ENCODE measurements around the gene AATK. TPM values are rescaled to one million over a fixed set of nuclear protein-coding genes. Genes with fewer than 3 reads are reported as not detected.
A peak's percentile ranks its signal among the peaks of the same experiment; 100 is the strongest.

AATK gene
- polyA plus RNA-seq, 2 of the 4 experiments (the other 2 are of a cell fraction) = 0.26 to 0.37 TPM

DNA sequence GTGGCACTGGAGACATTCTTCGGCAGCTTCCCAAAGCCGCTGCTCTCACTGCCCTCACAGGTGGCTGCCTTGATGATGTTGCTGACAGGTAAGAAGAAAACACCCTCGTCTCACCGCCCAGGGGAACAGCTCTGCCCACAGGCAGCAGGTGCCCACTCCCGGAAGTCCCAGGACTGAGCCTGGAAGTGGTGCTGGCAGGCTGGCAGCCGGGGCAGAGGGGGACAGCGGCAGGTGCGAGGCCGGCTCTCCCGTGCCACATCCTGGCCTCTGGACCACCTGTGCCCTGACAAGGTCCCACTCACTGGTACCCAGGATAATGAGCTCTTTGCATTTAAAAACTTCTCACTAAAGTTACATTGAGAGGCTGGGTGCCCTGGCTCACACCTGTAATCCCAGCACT lies 36.3 kb upstream of the AATK start:
- no peaks in the 10 kb centered on the region for H3K9me3 ChIP-seq
- CTCF ChIA-PET = interaction anchor here (0.9 to 13.7 kb wide), 8 partner anchors 9 to 103 kb away, joined by 3 to 175 read pairs (median 15); no protein-coding TSS in a partner anchor
- no peaks in the 10 kb centered on the region for H3K4me1 ChIP-seq
- H3K4me2 ChIP-seq = no peak overlapping the region
- DNase-seq (ENCODE audit: low read depth in 1 of 2, low spot score in 1 of 2) = no peak
- POLR2A ChIA-PET = no interaction called here
- 89% methylated on average over 10 of the region's 10 CpGs for WGBS (ENCODE audit: missing lambda C conversion rate)
- ATAC-seq = no peak
- H3K4me3 ChIP-seq = no peak overlapping the region
- FAIRE-seq = no peak
- TF ChIP-seq RARB (CRISPR knock-in tag; IDR thresholded peaks at IDR 0.05) (no peak), ZSCAN20 (CRISPR knock-in tag; IDR thresholded peaks at IDR 0.05) (no peak), HEYL (CRISPR knock-in tag; IDR thresholded peaks at IDR 0.05) (no peak), JUNB (IDR thresholded peaks at IDR 0.05) (no peak), CHD4 (IDR thresholded peaks at IDR 0.05; ENCODE audit: borderline replicate concordance) (no peak)
- no peak overlapping the region for H3K27ac ChIP-seq

DNA sequence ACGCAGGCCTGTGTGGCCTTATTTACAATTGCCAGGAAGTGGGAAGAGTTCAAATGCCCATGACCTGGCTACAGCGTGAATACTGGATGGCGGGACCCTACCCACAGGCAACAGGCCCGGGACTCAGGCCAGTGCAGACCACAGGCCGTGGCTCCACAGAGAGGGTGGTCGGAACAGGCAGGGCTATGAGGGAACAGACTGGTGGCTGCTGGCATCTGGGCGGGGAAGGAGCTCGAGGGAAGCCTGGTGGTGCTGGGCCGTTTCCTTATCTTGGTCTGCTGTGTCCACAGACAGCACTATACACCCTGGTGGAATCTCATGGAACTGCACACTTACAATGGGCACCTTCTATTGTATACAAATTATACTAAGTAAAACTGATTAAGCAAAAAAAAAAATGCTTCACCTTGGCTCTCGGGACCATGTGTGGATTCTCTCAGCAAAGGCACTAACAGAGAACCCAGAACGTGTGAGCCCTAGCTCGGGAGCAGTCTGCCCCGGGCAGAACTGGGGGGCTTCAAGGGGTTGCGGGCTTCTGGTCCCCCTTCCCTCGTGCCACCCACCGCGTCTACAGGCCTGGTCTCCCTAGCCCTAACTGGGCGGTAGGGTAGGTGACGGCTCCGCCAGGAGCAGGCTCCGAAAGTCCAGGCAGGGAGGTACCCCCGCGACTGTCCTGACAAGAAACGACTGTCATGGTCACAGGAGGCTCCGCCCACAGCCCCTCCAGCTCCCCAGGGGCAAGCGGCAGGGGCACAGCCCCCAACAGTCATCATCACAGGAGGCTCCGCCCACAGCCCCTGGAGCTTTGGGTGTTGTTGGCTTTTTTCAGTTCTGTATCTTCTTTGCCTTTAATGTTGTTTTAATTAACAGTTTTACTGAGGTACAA lies 34.9 kb upstream of the AATK start:
- CTCF ChIA-PET = interaction anchor here (0.5 to 13.7 kb wide), 36 partner anchors 10 to 975 kb away, joined by 3 to 175 read pairs (median 4); partner anchors contain the start of gene BAHCC1
- TF ChIP-seq, protein P1, sequence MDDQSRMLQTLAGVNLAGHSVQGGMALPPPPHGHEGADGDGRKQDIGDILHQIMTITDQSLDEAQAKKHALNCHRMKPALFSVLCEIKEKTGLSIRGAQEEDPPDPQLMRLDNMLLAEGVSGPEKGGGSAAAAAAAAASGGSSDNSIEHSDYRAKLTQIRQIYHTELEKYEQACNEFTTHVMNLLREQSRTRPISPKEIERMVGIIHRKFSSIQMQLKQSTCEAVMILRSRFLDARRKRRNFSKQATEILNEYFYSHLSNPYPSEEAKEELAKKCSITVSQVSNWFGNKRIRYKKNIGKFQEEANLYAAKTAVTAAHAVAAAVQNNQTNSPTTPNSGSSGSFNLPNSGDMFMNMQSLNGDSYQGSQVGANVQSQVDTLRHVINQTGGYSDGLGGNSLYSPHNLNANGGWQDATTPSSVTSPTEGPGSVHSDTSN (IDR thresholded peaks at IDR 0.05) = no peak
- no peak for TF ChIP-seq HOXA7 (CRISPR knock-in tag; IDR thresholded peaks at IDR 0.05)
- no peak for TF ChIP-seq TFCP2L1 (CRISPR knock-in tag; IDR thresholded peaks at IDR 0.05)
- TF ChIP-seq EHMT2 (IDR thresholded peaks at IDR 0.05; ENCODE audit: low read depth) = no peak
- peak; percentile 38 to 49; a peak in 3 of 5 replicates for TF ChIP-seq RAD21 (conservative IDR thresholded peaks at IDR 0.05 in 1 of 2, IDR thresholded peaks at IDR 0.05 in 1 of 2)
- TF ChIP-seq, protein P2, sequence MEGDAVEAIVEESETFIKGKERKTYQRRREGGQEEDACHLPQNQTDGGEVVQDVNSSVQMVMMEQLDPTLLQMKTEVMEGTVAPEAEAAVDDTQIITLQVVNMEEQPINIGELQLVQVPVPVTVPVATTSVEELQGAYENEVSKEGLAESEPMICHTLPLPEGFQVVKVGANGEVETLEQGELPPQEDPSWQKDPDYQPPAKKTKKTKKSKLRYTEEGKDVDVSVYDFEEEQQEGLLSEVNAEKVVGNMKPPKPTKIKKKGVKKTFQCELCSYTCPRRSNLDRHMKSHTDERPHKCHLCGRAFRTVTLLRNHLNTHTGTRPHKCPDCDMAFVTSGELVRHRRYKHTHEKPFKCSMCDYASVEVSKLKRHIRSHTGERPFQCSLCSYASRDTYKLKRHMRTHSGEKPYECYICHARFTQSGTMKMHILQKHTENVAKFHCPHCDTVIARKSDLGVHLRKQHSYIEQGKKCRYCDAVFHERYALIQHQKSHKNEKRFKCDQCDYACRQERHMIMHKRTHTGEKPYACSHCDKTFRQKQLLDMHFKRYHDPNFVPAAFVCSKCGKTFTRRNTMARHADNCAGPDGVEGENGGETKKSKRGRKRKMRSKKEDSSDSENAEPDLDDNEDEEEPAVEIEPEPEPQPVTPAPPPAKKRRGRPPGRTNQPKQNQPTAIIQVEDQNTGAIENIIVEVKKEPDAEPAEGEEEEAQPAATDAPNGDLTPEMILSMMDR (IDR thresholded peaks at IDR 0.05) = peak; percentile 46
- TF ChIP-seq CBX8 (IDR thresholded peaks at IDR 0.05) = no peak
- TF ChIP-seq HOXB13 (CRISPR knock-in tag; IDR thresholded peaks at IDR 0.05; ENCODE audit: low read depth) = no peak
- peak; percentile 42 for TF ChIP-seq MAFK (IDR thresholded peaks at IDR 0.05; ENCODE audit: partially characterized antibody)
- peak; percentile 48; the same call in 2 of the 3 replicates for TF ChIP-seq SMC3 (IDR thresholded peaks at IDR 0.05)
- TF ChIP-seq, protein P3, sequence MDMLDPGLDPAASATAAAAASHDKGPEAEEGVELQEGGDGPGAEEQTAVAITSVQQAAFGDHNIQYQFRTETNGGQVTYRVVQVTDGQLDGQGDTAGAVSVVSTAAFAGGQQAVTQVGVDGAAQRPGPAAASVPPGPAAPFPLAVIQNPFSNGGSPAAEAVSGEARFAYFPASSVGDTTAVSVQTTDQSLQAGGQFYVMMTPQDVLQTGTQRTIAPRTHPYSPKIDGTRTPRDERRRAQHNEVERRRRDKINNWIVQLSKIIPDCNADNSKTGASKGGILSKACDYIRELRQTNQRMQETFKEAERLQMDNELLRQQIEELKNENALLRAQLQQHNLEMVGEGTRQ (IDR thresholded peaks at IDR 0.05) = no peak
- no peak for TF ChIP-seq NR3C1 (IDR thresholded peaks at IDR 0.05)
- no peak overlapping the region for H3K4me3 ChIP-seq
- no peak overlapping the region for H3K4me2 ChIP-seq
- DNase-seq (ENCODE audit: low read depth in 1 of 2, low spot score in 1 of 2) (peak; percentile 81 to 92), ATAC-seq (peak; percentile 86 to 96), FAIRE-seq (peak; percentile 88)
- H3K27ac ChIP-seq = peak overlapping the region in 1 of 2 experiments; percentile 66; a peak in 2 of 6 replicates
- no peaks in the 10 kb centered on the region for H3K9me3 ChIP-seq
- POLR2A ChIA-PET = interaction anchor here (0.6 kb wide), 1 partner anchor 24 kb away, joined by 3 read pairs; no protein-coding TSS in a partner anchor
- 65% methylated on average over 27 of the region's 27 CpGs for WGBS (ENCODE audit: missing lambda C conversion rate)
- H3K4me1 ChIP-seq = no peaks in the 10 kb centered on the region

DNA sequence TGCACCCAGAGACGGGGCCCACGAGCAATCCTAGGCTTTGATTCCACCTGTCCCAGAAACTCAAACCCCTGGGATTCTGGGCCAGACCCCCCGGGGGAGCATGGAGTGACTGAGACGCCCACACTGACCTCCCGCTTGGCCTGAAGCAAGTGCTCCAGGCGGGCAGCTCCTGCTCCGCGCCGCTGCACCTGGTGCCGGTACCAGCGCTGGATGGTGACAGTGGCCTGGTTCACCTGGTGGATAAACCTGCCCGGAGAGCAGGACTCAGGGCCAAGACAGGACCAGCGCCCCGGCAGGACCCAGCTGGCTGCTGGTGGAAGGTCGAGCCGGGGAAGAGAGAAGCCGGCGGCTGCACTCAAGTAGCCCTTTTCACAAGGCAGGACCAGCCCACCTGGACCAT lies 34.2 kb upstream of the AATK start:
- ChIA-PET POLR2A (interaction anchor here (0.6 kb wide), 1 partner anchor 24 kb away, joined by 3 read pairs; no protein-coding TSS in a partner anchor), CTCF (interaction anchor here (0.6 to 13.7 kb wide), 29 partner anchors 9 to 195 kb away, joined by 3 to 175 read pairs (median 6); partner anchors contain the start of gene BAHCC1)
- no peak overlapping the region for H3K4me2 ChIP-seq
- FAIRE-seq (no peak), ATAC-seq (no peak), DNase-seq (ENCODE audit: low read depth in 1 of 2, low spot score in 1 of 2) (no peak)
- peak overlapping the region in 1 of 2 experiments; percentile 66; a peak in 2 of 6 replicates for H3K27ac ChIP-seq
- H3K4me1 ChIP-seq = no peaks in the 10 kb centered on the region
- no peak for TF ChIP-seq RARB (CRISPR knock-in tag; IDR thresholded peaks at IDR 0.05)
- TF ChIP-seq FOSB (CRISPR knock-in tag; IDR thresholded peaks at IDR 0.05) = no peak
- TF ChIP-seq NR3C1 (IDR thresholded peaks at IDR 0.05) = no peak
- H3K4me3 ChIP-seq = no peak overlapping the region
- no peaks in the 10 kb centered on the region for H3K9me3 ChIP-seq
- WGBS (ENCODE audit: missing lambda C conversion rate) = 93% methylated on average over 17 of the region's 18 CpGs

All from A549 (cell line).